Ovary (tissue), 9 donors: Measurements from ENCODE around the gene HK1. TPM values are rescaled to one million over a fixed set of nuclear protein-coding genes. Genes with fewer than 3 reads are reported as not detected.

ENCODE experiments used
- DNase-seq, 5 donors: peaks; one replicate each; pipeline ENCODE4 v3.0.0-alpha.2; 2019 to 2020
- H3K27ac ChIP-seq, 2 donors: fragments of 200-600 bp; one replicate each; pipeline versions ENCODE4 v1.5.1 to v1.8.0; 2019 to 2022
- H3K27me3 ChIP-seq: fragments of 200-600 bp; one replicate; pipeline ENCODE4 v1.8.0; 2022
- H3K36me3 ChIP-seq: fragments of 200-600 bp; sonication (generic); one replicate; pipeline ENCODE4 v1.5.1; 2019
- H3K4me1 ChIP-seq: one replicate; pipeline ENCODE4 v1.8.1; 2013; ENCODE audit warnings: mild to moderate bottlenecking, moderate library complexity; ENCODE audit not compliant: insufficient read depth
- H3K4me3 ChIP-seq: fragments of 200-600 bp; sonication (generic); one replicate; pipeline ENCODE4 v1.5.1; 2017
- H3K9me3 ChIP-seq, 2 donors: fragments of 200-600 bp in 1 of 2; sonication (generic) in 1 of 2; one replicate each; pipeline versions ENCODE4 v1.5.1 to v1.8.1; 2013 to 2019; ENCODE audit warnings: mild to moderate bottlenecking in 1 of 2, moderate library complexity in 1 of 2
- EP300 ChIP-seq: sonication (generic); formaldehyde crosslinking; IDR thresholded peaks from one replicate; pipeline ENCODE4 v1.6.1; 2017; ENCODE audit warnings: antibody characterized with exemption
- POLR2A ChIP-seq: fragments of 450-650 bp; IDR thresholded peaks from one replicate; pipeline ENCODE4 v1.6.1; 2017; ENCODE audit warnings: antibody characterized with exemption, mild to moderate bottlenecking, moderate library complexity
- WGBS, 3 donors: extraction: QIAGEN DNeasy Blood & Tissue Kit in 1 of 3; methylation state at CpG; one replicate each; pipeline versions ENCODE4 v1.1.5 to v1.1.7; 2013 to 2017; 5-methylcytosine and 5-hydroxymethylcytosine counted together
- intact Hi-C, 4 donors: fragments of 100-400 bp; cut with DNase I; formaldehyde crosslinking; loops; one replicate each; pipeline versions ENCODE4 v1.11.0 to v1.15.1; 2022 to 2023
- polyA plus RNA-seq, 2 donors: library from polyadenylated mRNA; stranded (reverse); fragments of 200-250 nt in 1 of 2; fragments of 350-450 nt in 1 of 2; fragmentation: Illumina TruSeq in 1 of 2; extraction: RNeasy Lipid Tissue Mini Kit (QIAGEN cat#74804) in 1 of 2; gene quantifications; one replicate each; pipeline ENCODE4 v1.2.3, GENCODE V29; 2013 to 2014
- total RNA-seq, 7 donors: library from RNA; depleted of rRNA in 2 of 7; stranded (reverse); fragments of >200 nt in 2 of 7; fragmentation: NEBNext Ultra II Directional in 3 of 7; extraction: Animal tissue kit (Norgen Biotek cat#: 25700) in 3 of 7; gene quantifications; one replicate each; pipeline versions ENCODE4 v1.1.0 to v1.2.4, GENCODE V29; 2016 to 2023
- TF ChIP-seq, protein P1 (sequence below), 3 donors: fragments of 450-650 bp in 2 of 3; fragments of 200-600 bp in 1 of 3; IDR thresholded peaks; one replicate each; pipeline versions ENCODE4 v1.5.1 to v1.8.0; 2016 to 2022; ENCODE audit warnings: antibody characterized with exemption in 3 of 3, mild to moderate bottlenecking in 1 of 3
- donor health status: DM: no; HTN: no; CAD: no; lungs with moderate emphysema.
- donor health status: DM: no; HTN: no; CAD: no.
- donor health status: Bipolar disorder and iron deficiency.
- donor health status: DM: yes; HTN: yes; CAD: no.
- donor health status: DM: no; HTN: no; CAD: no.
- donor health status: DM: yes; HTN: yes; CAD: no.

Gene HK1
- total and polyA plus RNA-seq, 9 donors, result 12.8 to 63.1 (median 35.8) TPM

DNA sequence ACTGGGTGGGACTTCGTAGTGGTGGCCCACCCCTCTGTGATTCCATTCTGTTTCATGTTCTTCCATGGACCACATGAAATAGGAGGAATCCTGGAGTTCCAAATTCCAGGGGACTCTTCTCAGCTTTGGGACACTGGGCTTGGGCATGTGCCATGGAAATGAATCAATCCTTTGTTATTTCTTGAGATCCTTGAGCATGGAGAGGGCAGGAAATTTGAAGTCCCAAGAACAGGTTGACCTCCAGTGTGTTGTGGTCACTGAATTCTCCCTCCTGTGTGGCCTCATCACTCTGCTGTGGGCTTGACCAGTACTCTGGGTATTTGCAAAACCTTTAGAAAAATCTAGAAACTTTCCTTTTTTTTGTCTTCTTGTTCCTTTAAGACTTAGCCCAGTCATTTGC lies 115.7 kb downstream of the HK1 start:
- Histone ChIP-seq H3K4me3 (no peak overlapping the region), H3K27ac (no peak overlapping the region), H3K27me3 (no peaks in the 10 kb centered on the region), H3K4me1 (peaks cover 8% of the 10 kb centered on the region), H3K9me3 (no peaks in the 10 kb centered on the region), H3K36me3 (no peaks in the 10 kb centered on the region)
- TF ChIP-seq POLR2A (no peak), EP300 (no peak)
- TF ChIP-seq, protein P1, sequence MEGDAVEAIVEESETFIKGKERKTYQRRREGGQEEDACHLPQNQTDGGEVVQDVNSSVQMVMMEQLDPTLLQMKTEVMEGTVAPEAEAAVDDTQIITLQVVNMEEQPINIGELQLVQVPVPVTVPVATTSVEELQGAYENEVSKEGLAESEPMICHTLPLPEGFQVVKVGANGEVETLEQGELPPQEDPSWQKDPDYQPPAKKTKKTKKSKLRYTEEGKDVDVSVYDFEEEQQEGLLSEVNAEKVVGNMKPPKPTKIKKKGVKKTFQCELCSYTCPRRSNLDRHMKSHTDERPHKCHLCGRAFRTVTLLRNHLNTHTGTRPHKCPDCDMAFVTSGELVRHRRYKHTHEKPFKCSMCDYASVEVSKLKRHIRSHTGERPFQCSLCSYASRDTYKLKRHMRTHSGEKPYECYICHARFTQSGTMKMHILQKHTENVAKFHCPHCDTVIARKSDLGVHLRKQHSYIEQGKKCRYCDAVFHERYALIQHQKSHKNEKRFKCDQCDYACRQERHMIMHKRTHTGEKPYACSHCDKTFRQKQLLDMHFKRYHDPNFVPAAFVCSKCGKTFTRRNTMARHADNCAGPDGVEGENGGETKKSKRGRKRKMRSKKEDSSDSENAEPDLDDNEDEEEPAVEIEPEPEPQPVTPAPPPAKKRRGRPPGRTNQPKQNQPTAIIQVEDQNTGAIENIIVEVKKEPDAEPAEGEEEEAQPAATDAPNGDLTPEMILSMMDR (IDR thresholded peaks at IDR 0.05), result no peak
- DNase-seq, result no peak
- intact Hi-C loops, result loop anchor here in 1 of 4 donors (5.0 kb wide), 1 partner anchor 157 kb away; no protein-coding TSS in a partner anchor
- 67 to 88% (median 86%) methylated on average over 1 of the region's 1 CpG for WGBS, 3 donors

DNA sequence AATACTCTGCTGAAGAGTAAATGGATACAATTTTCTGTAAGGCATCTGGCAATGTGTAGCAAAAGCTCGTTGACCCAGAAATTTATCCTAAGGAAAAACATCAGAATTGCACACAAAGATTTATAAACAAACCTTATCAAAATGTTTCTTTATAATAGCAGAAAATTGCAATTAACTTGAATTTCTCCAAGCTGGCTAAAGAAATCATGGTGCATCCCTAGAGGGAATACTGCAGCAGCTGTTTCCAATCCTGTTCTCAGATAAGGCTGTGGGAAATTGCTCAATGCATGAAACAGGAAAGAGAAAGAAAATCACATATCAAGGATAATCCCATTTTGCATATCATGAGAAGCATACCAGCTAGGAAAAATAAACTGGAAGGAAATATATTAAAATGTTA lies 119.7 kb downstream of the HK1 start:
- no peaks in the 10 kb centered on the region for H3K36me3 ChIP-seq
- 5 to 16% (median 13%) methylated on average over 1 of the region's 1 CpG for WGBS, 3 donors
- intact Hi-C loops, result no loop called here
- H3K27me3 ChIP-seq, result no peaks in the 10 kb centered on the region
- H3K9me3 ChIP-seq, result no peaks in the 10 kb centered on the region
- peaks cover 10% of the 10 kb centered on the region for H3K4me1 ChIP-seq
- TF ChIP-seq POLR2A (no peak), EP300 (no peak)
- TF ChIP-seq, protein P1 (IDR thresholded peaks at IDR 0.05), result no peak
- peak in 1 of 5 donors; percentile 67 for DNase-seq
- no peak overlapping the region for H3K27ac ChIP-seq
- no peak overlapping the region for H3K4me3 ChIP-seq

DNA sequence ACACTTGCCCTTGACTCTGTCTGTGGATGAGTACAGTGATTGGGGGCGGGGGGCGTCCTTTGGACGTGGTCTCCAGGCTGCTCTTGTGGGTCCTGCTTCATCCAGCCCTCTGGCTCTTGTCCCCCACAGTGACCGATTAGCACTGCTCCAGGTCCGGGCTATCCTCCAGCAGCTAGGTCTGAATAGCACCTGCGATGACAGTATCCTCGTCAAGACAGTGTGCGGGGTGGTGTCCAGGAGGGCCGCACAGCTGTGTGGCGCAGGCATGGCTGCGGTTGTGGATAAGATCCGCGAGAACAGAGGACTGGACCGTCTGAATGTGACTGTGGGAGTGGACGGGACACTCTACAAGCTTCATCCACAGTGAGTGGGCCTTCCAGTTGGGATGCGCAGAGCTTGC lies 120.2 kb downstream of the HK1 start:
- peak in 1 of 5 donors; percentile 53 for DNase-seq
- no peak overlapping the region for H3K4me3 ChIP-seq
- peak overlapping the region; percentile 9 to 62 for H3K27ac ChIP-seq
- no peaks in the 10 kb centered on the region for H3K27me3 ChIP-seq
- no peaks in the 10 kb centered on the region for H3K9me3 ChIP-seq
- H3K4me1 ChIP-seq, result peaks cover 13% of the 10 kb centered on the region
- TF ChIP-seq POLR2A (no peak), EP300 (no peak)
- TF ChIP-seq, protein P1 (IDR thresholded peaks at IDR 0.05), result no peak
- intact Hi-C loops, result no loop called here
- H3K36me3 ChIP-seq, result no peaks in the 10 kb centered on the region
- WGBS, 3 donors, result 22 to 26% (median 25%) methylated on average over 16 of the region's 16 CpGs

DNA sequence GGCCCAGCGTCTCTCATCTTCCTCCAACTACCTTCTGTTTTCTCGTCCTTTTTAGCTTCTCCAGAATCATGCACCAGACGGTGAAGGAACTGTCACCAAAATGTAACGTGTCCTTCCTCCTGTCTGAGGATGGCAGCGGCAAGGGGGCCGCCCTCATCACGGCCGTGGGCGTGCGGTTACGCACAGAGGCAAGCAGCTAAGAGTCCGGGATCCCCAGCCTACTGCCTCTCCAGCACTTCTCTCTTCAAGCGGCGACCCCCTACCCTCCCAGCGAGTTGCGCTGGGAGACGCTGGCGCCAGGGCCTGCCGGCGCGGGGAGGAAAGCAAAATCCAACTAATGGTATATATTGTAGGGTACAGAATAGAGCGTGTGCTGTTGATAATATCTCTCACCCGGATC lies 122.6 kb downstream of the HK1 start:
- no peak for DNase-seq
- intact Hi-C loops, result loop anchor here in 1 of 4 donors (10.0 kb wide), 1 partner anchor 496 kb away; the partner anchor contains the start of gene DDX50
- Histone ChIP-seq H3K27ac (no peak overlapping the region), H3K4me1 (peaks cover 13% of the 10 kb centered on the region), H3K36me3 (no peaks in the 10 kb centered on the region), H3K27me3 (no peaks in the 10 kb centered on the region), H3K4me3 (no peak overlapping the region), H3K9me3 (no peaks in the 10 kb centered on the region)
- 95 to 97% (median 95%) methylated on average over 23 of the region's 23 CpGs for WGBS, 3 donors
- TF ChIP-seq, protein P1 (IDR thresholded peaks at IDR 0.05), result no peak
- TF ChIP-seq POLR2A (no peak), EP300 (no peak)
